ENCODE results near the gene BECN2.

The BECN2 gene

GRCh38 chr1:242004751-242005495 lies 47.4 kb downstream of the BECN2 start:
- Histone ChIP-seq H4K20me1 (ENCODE audit: insufficient read depth, low read length, poor library complexity, severe bottlenecking) (no peaks in the 10 kb centered on the region), H2AFZ (ENCODE audit: low read length) (no peak overlapping the region), H3K79me2 (ENCODE audit: insufficient read depth, low read length) (no peaks in the 10 kb centered on the region), H3K27me3 (ENCODE audit: insufficient read depth, low read length, poor library complexity, severe bottlenecking) (no peaks in the 10 kb centered on the region), H3K9ac (ENCODE audit: low read depth, low read length, poor library complexity, severe bottlenecking) (no peak overlapping the region), H3K9me2 (replicated peaks; ENCODE audit: low read depth, low read length) (no peaks in the 10 kb centered on the region), H3K4me3 (ENCODE audit: low read length, poor library complexity, severe bottlenecking) (no peak overlapping the region), H3K4me2 (ENCODE audit: low read depth, low read length, poor library complexity, severe bottlenecking) (no peak overlapping the region), H3K9me3 (ENCODE audit: insufficient read depth, low read depth, low read length) (no peaks in the 10 kb centered on the region), H3K4me1 (ENCODE audit: insufficient read depth, low read length, poor library complexity, severe bottlenecking) (no peaks in the 10 kb centered on the region), H3K36me3 (ENCODE audit: insufficient read depth, low read length) (no peaks in the 10 kb centered on the region), H3F3A (ENCODE audit: low read depth) (no peaks in the 10 kb centered on the region)
- TF ChIP-seq CTCF (conservative IDR thresholded peaks at IDR 0.05; ENCODE audit: low read length) (no peak), EZH2phosphoT487 (IDR thresholded peaks at IDR 0.05; ENCODE audit: borderline replicate concordance) (no peak)

GRCh38 chr1:242005866-242006535 lies 48.4 kb downstream of the BECN2 start:
- no peak overlapping the region for H3K9ac ChIP-seq (ENCODE audit: low read depth, low read length, poor library complexity, severe bottlenecking)
- no peak overlapping the region for H3K4me3 ChIP-seq (ENCODE audit: low read length, poor library complexity, severe bottlenecking)
- no peaks in the 10 kb centered on the region for H3K4me1 ChIP-seq (ENCODE audit: insufficient read depth, low read length, poor library complexity, severe bottlenecking)
- H3K9me3 ChIP-seq (ENCODE audit: insufficient read depth, low read depth, low read length): no peaks in the 10 kb centered on the region
- H3K4me2 ChIP-seq (ENCODE audit: low read depth, low read length, poor library complexity, severe bottlenecking): no peak overlapping the region
- no peaks in the 10 kb centered on the region for H3F3A ChIP-seq (ENCODE audit: low read depth)
- no peak overlapping the region for H2AFZ ChIP-seq (ENCODE audit: low read length)
- H3K9me2 ChIP-seq (replicated peaks; ENCODE audit: low read depth, low read length): no peaks in the 10 kb centered on the region
- H3K36me3 ChIP-seq (ENCODE audit: insufficient read depth, low read length): no peaks in the 10 kb centered on the region
- H4K20me1 ChIP-seq (ENCODE audit: insufficient read depth, low read length, poor library complexity, severe bottlenecking): no peaks in the 10 kb centered on the region
- H3K79me2 ChIP-seq (ENCODE audit: insufficient read depth, low read length): no peaks in the 10 kb centered on the region
- TF ChIP-seq CTCF (conservative IDR thresholded peaks at IDR 0.05; ENCODE audit: low read length): no peak
- no peak for TF ChIP-seq EZH2phosphoT487 (IDR thresholded peaks at IDR 0.05; ENCODE audit: borderline replicate concordance)
- no peaks in the 10 kb centered on the region for H3K27me3 ChIP-seq (ENCODE audit: insufficient read depth, low read length, poor library complexity, severe bottlenecking)

DNA sequence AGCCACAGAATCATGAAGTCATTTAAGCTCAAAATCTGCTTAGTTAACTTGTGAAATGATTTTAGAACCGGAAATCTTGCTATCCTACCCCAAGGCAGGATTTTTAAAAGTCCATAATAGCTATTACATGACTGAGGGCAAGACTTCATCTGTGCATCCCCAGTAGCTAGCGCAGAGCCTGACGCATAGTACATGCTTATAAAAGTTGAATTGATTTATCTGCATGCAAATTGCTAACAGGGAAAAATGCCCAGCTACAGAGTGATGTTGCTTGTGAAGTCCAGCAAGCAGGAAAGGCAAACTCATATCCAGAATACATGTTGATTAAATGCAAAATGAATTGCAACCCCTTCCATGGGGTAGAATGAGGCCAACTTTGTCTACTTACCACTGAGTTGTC lies 49.4 kb downstream of the BECN2 start:
- H4K20me1 ChIP-seq (ENCODE audit: insufficient read depth, low read length, poor library complexity, severe bottlenecking): no peaks in the 10 kb centered on the region
- H3K9ac ChIP-seq (ENCODE audit: low read depth, low read length, poor library complexity, severe bottlenecking): no peak overlapping the region
- no peaks in the 10 kb centered on the region for H3F3A ChIP-seq (ENCODE audit: low read depth)
- H3K4me1 ChIP-seq (ENCODE audit: insufficient read depth, low read length, poor library complexity, severe bottlenecking): no peaks in the 10 kb centered on the region
- H3K4me2 ChIP-seq (ENCODE audit: low read depth, low read length, poor library complexity, severe bottlenecking): no peak overlapping the region
- H3K79me2 ChIP-seq (ENCODE audit: insufficient read depth, low read length): no peaks in the 10 kb centered on the region
- no peaks in the 10 kb centered on the region for H3K27me3 ChIP-seq (ENCODE audit: insufficient read depth, low read length, poor library complexity, severe bottlenecking)
- no peak for TF ChIP-seq CTCF (conservative IDR thresholded peaks at IDR 0.05; ENCODE audit: low read length)
- TF ChIP-seq EZH2phosphoT487 (IDR thresholded peaks at IDR 0.05; ENCODE audit: borderline replicate concordance): no peak
- no peaks in the 10 kb centered on the region for H3K9me3 ChIP-seq (ENCODE audit: insufficient read depth, low read depth, low read length)
- H3K9me2 ChIP-seq (replicated peaks; ENCODE audit: low read depth, low read length): no peaks in the 10 kb centered on the region
- H3K36me3 ChIP-seq (ENCODE audit: insufficient read depth, low read length): no peaks in the 10 kb centered on the region
- H3K4me3 ChIP-seq (ENCODE audit: low read length, poor library complexity, severe bottlenecking): no peak overlapping the region
- no peak overlapping the region for H2AFZ ChIP-seq (ENCODE audit: low read length)
